Esophagus muscularis mucosa (tissue), 4 donors: Measurements from ENCODE around the gene CFL2.

ENCODE experiments used
- EP300 ChIP-seq: sonication (generic); formaldehyde crosslinking; IDR thresholded peaks from one replicate; pipeline ENCODE4 v1.6.1; 2017; ENCODE audit warnings: antibody characterized with exemption
- POLR2A ChIP-seq: fragments of 450-650 bp; IDR thresholded peaks from one replicate; pipeline ENCODE4 v1.6.1; 2017; ENCODE audit warnings: antibody characterized with exemption, moderate library complexity, mild to moderate bottlenecking, low read depth
- TF ChIP-seq, protein P1 (sequence below), 3 experiments: fragments of 200-600 bp in 2 of 3; fragments of 450-650 bp in 1 of 3; sonication (generic) in 2 of 3; IDR thresholded peaks; one replicate each; pipeline ENCODE4 v1.5.1; 2017 to 2019; ENCODE audit warnings: antibody characterized with exemption in 3 of 3, mild to moderate bottlenecking in 2 of 3, moderate library complexity in 1 of 3

- TF ChIP-seq, protein P1, sequence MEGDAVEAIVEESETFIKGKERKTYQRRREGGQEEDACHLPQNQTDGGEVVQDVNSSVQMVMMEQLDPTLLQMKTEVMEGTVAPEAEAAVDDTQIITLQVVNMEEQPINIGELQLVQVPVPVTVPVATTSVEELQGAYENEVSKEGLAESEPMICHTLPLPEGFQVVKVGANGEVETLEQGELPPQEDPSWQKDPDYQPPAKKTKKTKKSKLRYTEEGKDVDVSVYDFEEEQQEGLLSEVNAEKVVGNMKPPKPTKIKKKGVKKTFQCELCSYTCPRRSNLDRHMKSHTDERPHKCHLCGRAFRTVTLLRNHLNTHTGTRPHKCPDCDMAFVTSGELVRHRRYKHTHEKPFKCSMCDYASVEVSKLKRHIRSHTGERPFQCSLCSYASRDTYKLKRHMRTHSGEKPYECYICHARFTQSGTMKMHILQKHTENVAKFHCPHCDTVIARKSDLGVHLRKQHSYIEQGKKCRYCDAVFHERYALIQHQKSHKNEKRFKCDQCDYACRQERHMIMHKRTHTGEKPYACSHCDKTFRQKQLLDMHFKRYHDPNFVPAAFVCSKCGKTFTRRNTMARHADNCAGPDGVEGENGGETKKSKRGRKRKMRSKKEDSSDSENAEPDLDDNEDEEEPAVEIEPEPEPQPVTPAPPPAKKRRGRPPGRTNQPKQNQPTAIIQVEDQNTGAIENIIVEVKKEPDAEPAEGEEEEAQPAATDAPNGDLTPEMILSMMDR (IDR thresholded peaks at IDR 0.05), result no peak
- TF ChIP-seq POLR2A (no peak), EP300 (no peak)
Observed at GRCh38 chr14:34684578-34684977, 29.8 kb downstream of the CFL2 start.
